HepG2 (cell line): ENCODE data around the gene IQCN. TPM values are rescaled to one million over a fixed set of nuclear protein-coding genes. Genes with fewer than 3 reads are reported as not detected.

Source experiments
- AGO1 ChIP-seq: fragments of 200-400 bp; formaldehyde crosslinking; IDR thresholded peaks from 2 replicates; pipeline ENCODE4 v1.6.1; 2017; ENCODE audit warnings: mild to moderate bottlenecking, low read depth, low read length, moderate library complexity; ENCODE audit not compliant: poor library complexity, severe bottlenecking
- HOXD1 ChIP-seq: sonication (generic); formaldehyde crosslinking; IDR thresholded peaks from 2 replicates; pipeline ENCODE4 v1.5.0; 2020; ENCODE audit warnings: missing genetic modification reagents
- MIER2 ChIP-seq: IDR thresholded peaks from 2 replicates; pipeline ENCODE4 v1.6.1; 2016; ENCODE audit warnings: missing biosample characterization, missing genetic modification reagents
- NAIF1 ChIP-seq: sonication (generic); formaldehyde crosslinking; IDR thresholded peaks from 2 replicates; pipeline ENCODE4 v1.5.0; 2020; ENCODE audit warnings: mild to moderate bottlenecking, missing genetic modification reagents, borderline replicate concordance
- NKX3-1 ChIP-seq: sonication (generic); formaldehyde crosslinking; IDR thresholded peaks from 2 replicates; pipeline ENCODE4 v1.5.0; 2020; ENCODE audit warnings: missing genetic modification reagents
- SIX1 ChIP-seq: sonication (generic); formaldehyde crosslinking; IDR thresholded peaks from 2 replicates; pipeline ENCODE4 v1.4.0; 2020; ENCODE audit warnings: missing genetic modification reagents, borderline replicate concordance
- SOX6 ChIP-seq, 2 experiments: fragments of 450-650 bp in 1 of 2; sonication (generic) in 1 of 2; formaldehyde crosslinking in 1 of 2; IDR thresholded peaks; 2 replicates each; pipeline versions ENCODE4 v1.4.0 to v1.6.1; 2017 to 2020; ENCODE audit warnings: antibody characterized with exemption in 1 of 2, mild to moderate bottlenecking in 1 of 2, missing genetic modification reagents in 1 of 2
- ZNF317 ChIP-seq: sonication (generic); formaldehyde crosslinking; IDR thresholded peaks from 2 replicates; pipeline ENCODE4 v1.5.0; 2020; ENCODE audit warnings: mild to moderate bottlenecking, missing genetic modification reagents
- polyA plus RNA-seq, 8 experiments: library from polyadenylated mRNA; depleted of rRNA in 3 of 8; stranded (reverse) in 7 of 8; unstranded in 1 of 8; fragments of >200 nt; fragmentation: Illumina TruSeq in 4 of 8; extraction: Trizol in 4 of 8; gene quantifications; 2 replicates each; pipeline versions ENCODE4 v1.2.1 to v1.2.3, GENCODE V29; 2011 to 2016; ENCODE audit warnings: low read depth in 4 of 8, missing spikeins in 1 of 8, mixed read lengths in 1 of 8; ENCODE audit not compliant: insufficient read depth in 1 of 8
- total RNA-seq, 5 experiments: library from RNA; depleted of rRNA; stranded (reverse); fragments of >200 nt; fragmentation: Illumina TruSeq; extraction: Trizol; gene quantifications; 2 replicates each; pipeline ENCODE4 v1.2.3, GENCODE V29; 2016; ENCODE audit warnings: low read depth in 1 of 5
- TF ChIP-seq, protein P1 (sequence below): IDR thresholded peaks from 2 replicates; pipeline ENCODE4 v1.6.1; 2016; ENCODE audit warnings: low read depth, missing genetic modification reagents, missing compliant biosample characterization
- TF ChIP-seq, protein P2 (sequence below): sonication (generic); formaldehyde crosslinking; IDR thresholded peaks from 2 replicates; pipeline ENCODE4 v1.4.0; 2020; ENCODE audit warnings: missing genetic modification reagents, borderline replicate concordance
- TF ChIP-seq, protein P3 (sequence below): IDR thresholded peaks from 2 replicates; pipeline ENCODE4 v1.6.1; 2016; ENCODE audit warnings: missing biosample characterization, missing genetic modification reagents, low read depth
- TF ChIP-seq, protein P4 (sequence below): sonication (generic); formaldehyde crosslinking; IDR thresholded peaks from 2 replicates; pipeline ENCODE4 v1.4.0; 2020; ENCODE audit warnings: mild to moderate bottlenecking, missing genetic modification reagents

Gene IQCN
- total and polyA plus RNA-seq, 2 of the 13 experiments (the other 11 are each of a cell fraction or from before 2014, with no cell fraction given), result 0.04 to 0.18 TPM

DNA sequence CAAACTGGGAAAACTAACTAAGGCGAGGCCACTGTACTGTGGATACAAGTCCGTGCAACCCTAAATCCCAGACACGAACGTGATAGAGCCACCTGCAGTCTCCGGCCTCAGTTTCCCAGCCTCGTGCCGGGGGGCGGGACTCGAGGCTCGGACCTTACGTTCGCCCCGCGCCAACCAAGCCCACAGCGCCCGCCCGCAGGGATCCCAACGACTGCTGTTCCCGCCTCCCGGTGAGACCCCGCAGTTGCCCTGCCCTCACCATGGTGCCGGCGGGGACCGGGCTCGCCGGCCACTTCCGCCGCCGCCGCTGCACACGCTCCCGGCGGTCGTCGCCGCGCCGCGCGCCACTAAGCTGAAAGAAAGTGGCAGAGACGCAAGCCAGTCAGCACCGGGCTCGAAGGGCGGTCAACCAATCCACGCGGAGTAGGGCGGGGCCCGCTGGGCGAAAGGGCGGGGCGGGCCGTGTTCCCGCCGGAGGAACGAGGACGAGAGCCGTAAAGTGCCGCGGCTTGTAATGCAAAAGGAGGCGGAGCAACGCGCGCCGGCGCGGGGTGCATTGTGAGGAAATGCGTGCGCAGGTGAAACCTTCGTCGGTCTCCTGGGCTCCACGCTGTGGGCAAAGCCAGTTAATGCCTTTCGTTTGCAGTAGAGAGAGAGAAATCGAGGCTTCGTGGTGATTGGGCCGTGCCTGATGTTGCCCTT is 48.7 kb upstream of the IQCN start, which contains the start of gene LSM4 (continued):
- TF ChIP-seq, protein P1, sequence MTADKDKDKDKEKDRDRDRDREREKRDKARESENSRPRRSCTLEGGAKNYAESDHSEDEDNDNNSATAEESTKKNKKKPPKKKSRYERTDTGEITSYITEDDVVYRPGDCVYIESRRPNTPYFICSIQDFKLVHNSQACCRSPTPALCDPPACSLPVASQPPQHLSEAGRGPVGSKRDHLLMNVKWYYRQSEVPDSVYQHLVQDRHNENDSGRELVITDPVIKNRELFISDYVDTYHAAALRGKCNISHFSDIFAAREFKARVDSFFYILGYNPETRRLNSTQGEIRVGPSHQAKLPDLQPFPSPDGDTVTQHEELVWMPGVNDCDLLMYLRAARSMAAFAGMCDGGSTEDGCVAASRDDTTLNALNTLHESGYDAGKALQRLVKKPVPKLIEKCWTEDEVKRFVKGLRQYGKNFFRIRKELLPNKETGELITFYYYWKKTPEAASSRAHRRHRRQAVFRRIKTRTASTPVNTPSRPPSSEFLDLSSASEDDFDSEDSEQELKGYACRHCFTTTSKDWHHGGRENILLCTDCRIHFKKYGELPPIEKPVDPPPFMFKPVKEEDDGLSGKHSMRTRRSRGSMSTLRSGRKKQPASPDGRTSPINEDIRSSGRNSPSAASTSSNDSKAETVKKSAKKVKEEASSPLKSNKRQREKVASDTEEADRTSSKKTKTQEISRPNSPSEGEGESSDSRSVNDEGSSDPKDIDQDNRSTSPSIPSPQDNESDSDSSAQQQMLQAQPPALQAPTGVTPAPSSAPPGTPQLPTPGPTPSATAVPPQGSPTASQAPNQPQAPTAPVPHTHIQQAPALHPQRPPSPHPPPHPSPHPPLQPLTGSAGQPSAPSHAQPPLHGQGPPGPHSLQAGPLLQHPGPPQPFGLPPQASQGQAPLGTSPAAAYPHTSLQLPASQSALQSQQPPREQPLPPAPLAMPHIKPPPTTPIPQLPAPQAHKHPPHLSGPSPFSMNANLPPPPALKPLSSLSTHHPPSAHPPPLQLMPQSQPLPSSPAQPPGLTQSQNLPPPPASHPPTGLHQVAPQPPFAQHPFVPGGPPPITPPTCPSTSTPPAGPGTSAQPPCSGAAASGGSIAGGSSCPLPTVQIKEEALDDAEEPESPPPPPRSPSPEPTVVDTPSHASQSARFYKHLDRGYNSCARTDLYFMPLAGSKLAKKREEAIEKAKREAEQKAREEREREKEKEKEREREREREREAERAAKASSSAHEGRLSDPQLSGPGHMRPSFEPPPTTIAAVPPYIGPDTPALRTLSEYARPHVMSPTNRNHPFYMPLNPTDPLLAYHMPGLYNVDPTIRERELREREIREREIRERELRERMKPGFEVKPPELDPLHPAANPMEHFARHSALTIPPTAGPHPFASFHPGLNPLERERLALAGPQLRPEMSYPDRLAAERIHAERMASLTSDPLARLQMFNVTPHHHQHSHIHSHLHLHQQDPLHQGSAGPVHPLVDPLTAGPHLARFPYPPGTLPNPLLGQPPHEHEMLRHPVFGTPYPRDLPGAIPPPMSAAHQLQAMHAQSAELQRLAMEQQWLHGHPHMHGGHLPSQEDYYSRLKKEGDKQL, result no peak
- TF ChIP-seq, protein P2, sequence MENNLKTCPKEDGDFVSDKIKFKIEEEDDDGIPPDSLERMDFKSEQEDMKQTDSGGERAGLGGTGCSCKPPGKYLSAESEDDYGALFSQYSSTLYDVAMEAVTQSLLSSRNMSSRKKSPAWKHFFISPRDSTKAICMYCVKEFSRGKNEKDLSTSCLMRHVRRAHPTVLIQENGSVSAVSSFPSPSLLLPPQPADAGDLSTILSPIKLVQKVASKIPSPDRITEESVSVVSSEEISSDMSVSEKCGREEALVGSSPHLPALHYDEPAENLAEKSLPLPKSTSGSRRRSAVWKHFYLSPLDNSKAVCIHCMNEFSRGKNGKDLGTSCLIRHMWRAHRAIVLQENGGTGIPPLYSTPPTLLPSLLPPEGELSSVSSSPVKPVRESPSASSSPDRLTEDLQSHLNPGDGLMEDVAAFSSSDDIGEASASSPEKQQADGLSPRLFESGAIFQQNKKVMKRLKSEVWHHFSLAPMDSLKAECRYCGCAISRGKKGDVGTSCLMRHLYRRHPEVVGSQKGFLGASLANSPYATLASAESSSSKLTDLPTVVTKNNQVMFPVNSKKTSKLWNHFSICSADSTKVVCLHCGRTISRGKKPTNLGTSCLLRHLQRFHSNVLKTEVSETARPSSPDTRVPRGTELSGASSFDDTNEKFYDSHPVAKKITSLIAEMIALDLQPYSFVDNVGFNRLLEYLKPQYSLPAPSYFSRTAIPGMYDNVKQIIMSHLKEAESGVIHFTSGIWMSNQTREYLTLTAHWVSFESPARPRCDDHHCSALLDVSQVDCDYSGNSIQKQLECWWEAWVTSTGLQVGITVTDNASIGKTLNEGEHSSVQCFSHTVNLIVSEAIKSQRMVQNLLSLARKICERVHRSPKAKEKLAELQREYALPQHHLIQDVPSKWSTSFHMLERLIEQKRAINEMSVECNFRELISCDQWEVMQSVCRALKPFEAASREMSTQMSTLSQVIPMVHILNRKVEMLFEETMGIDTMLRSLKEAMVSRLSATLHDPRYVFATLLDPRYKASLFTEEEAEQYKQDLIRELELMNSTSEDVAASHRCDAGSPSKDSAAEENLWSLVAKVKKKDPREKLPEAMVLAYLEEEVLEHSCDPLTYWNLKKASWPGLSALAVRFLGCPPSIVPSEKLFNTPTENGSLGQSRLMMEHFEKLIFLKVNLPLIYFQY (CRISPR knock-in tag), result no peak
- no peak for TF ChIP-seq MIER2
- no peak; the same call in 1 of the 2 replicates for TF ChIP-seq HOXD1 (CRISPR knock-in tag)
- no peak for TF ChIP-seq SOX6 (IDR thresholded peaks at IDR 0.05)
- no peak; the same call in 1 of the 2 replicates for TF ChIP-seq SOX6 (CRISPR knock-in tag; IDR thresholded peaks at IDR 0.05)
- TF ChIP-seq NAIF1 (CRISPR knock-in tag), result 0 out of 2 replicates have a peak, but pooled peaks have one; percentile 88
- TF ChIP-seq, protein P3, sequence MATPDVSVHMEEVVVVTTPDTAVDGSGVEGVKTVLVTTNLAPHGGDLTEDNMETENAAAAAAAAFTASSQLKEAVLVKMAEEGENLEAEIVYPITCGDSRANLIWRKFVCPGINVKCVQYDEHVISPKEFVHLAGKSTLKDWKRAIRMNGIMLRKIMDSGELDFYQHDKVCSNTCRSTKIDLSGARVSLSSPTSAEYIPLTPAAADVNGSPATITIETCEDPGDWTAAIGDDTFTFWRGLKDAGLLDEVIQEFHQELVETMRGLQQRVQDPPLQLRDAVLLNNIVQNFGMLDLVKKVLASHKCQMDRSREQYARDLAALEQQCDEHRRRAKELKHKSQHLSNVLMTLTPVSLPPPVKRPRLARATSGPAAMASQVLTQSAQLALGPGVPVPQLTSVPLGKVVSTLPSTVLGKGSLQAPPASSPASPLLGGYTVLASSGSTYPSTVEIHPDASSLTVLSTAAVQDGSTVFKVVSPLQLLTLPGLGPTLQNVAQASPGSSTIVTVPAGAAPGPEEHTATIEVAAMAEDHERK (CRISPR knock-in tag), result peak; percentile 78
- TF ChIP-seq ZNF317 (CRISPR knock-in tag), result no peak; the same call in 1 of the 2 replicates
- TF ChIP-seq SIX1, result no peak
- TF ChIP-seq, protein P4, sequence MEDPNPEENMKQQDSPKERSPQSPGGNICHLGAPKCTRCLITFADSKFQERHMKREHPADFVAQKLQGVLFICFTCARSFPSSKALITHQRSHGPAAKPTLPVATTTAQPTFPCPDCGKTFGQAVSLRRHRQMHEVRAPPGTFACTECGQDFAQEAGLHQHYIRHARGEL, result no peak
- peak; percentile 64; the same call in 1 of the 2 replicates for TF ChIP-seq NKX3-1 (CRISPR knock-in tag)
- peak; percentile 72 for TF ChIP-seq AGO1
